Measurements from ENCODE around the gene ASAH2.

DNA sequence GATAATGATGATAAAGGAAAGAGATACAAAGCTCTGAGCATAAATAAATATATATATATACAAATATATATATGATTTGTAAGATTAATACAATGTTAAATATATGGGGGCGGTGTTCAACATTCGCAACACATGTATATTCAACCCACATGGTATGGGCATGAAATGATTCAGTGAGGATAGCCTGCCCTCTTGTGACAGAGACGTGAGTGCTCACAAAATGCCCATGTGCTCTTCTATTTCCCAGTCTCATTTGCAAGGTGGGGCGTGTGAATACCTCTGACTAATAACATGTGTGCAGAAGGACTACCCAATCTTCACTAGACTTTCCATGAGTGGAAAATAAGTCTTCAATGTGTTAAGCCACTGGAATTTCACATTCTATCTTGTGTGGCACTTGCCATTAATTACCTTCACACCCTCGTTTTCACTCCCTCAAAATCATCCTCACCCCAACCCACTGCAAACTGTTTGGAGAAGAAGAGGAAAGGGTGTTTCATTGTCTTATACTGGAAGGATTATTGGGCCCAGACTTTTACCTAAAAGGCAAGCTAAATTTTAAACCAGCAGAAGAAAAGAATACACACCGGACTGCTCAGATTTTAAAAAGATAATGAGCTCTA is 26.9 kb downstream of the ASAH2 start:
- TF ChIP-seq MAX (IDR thresholded peaks at IDR 0.05) (peak; percentile 30), RAD21 (IDR thresholded peaks at IDR 0.05) (peak; percentile 89 to 90), RXRA (IDR thresholded peaks at IDR 0.05) (no peak)
- TF ChIP-seq, protein P1, sequence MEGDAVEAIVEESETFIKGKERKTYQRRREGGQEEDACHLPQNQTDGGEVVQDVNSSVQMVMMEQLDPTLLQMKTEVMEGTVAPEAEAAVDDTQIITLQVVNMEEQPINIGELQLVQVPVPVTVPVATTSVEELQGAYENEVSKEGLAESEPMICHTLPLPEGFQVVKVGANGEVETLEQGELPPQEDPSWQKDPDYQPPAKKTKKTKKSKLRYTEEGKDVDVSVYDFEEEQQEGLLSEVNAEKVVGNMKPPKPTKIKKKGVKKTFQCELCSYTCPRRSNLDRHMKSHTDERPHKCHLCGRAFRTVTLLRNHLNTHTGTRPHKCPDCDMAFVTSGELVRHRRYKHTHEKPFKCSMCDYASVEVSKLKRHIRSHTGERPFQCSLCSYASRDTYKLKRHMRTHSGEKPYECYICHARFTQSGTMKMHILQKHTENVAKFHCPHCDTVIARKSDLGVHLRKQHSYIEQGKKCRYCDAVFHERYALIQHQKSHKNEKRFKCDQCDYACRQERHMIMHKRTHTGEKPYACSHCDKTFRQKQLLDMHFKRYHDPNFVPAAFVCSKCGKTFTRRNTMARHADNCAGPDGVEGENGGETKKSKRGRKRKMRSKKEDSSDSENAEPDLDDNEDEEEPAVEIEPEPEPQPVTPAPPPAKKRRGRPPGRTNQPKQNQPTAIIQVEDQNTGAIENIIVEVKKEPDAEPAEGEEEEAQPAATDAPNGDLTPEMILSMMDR (IDR thresholded peaks at IDR 0.05; ENCODE audit: low read depth, low read length, missing input control), result peak; percentile 79
